Activated CD4-positive, alpha-beta T cell treated with anti-CD3 and anti-CD28 coated beads, Interleukin-2, amount 10 ng/mL, durations not matched to agents 24 days and 14 days (primary cell): ENCODE measurements around the gene TEN1. TPM values are rescaled to one million over a fixed set of nuclear protein-coding genes. Genes with fewer than 3 reads are reported as not detected.

ENCODE experiments used
- DNase-seq: peaks from one replicate; pipeline ENCODE4 v3.0.0; 2022
- H3K27ac Mint-ChIP-seq: one replicate; pipeline ENCODE4 v1.8.0; 2022; ENCODE audit warnings: mild to moderate bottlenecking, mixed read lengths
- H3K27me3 Mint-ChIP-seq: one replicate; pipeline ENCODE4 v1.8.0; 2022; ENCODE audit warnings: mixed read lengths
- H3K36me3 Mint-ChIP-seq: one replicate; pipeline ENCODE4 v1.8.0; 2022; ENCODE audit warnings: low read depth, mild to moderate bottlenecking, mixed read lengths
- H3K4me1 Mint-ChIP-seq: one replicate; pipeline ENCODE4 v1.8.0; 2021; ENCODE audit warnings: mixed read lengths
- H3K4me3 Mint-ChIP-seq: one replicate; pipeline ENCODE4 v1.8.0; 2022; ENCODE audit warnings: mild to moderate bottlenecking, moderate library complexity, mixed read lengths
- H3K9me3 Mint-ChIP-seq: one replicate; pipeline ENCODE4 v1.8.0; 2021; ENCODE audit warnings: mixed read lengths
- intact Hi-C: fragments of 100-400 bp; cut with micrococcal nuclease; formaldehyde crosslinking; loops from one replicate; pipeline ENCODE4 v1.15.1; 2023
- total RNA-seq: library from RNA; stranded (reverse); gene quantifications from 2 replicates; pipeline ENCODE4 v1.2.3, GENCODE V29; 2022

Gene TEN1
- total RNA-seq, 1 donor from 2014 or later: 9.7 TPM

- no peak overlapping the region for H3K27ac Mint-ChIP-seq
- no peaks in the 10 kb centered on the region for H3K9me3 Mint-ChIP-seq
- DNase-seq: no peak
- intact Hi-C loops: no loop called here
- H3K4me1 Mint-ChIP-seq: peaks cover 4% of the 10 kb centered on the region
- H3K4me3 Mint-ChIP-seq: no peak overlapping the region
- no peaks in the 10 kb centered on the region for H3K27me3 Mint-ChIP-seq
- no peaks in the 10 kb centered on the region for H3K36me3 Mint-ChIP-seq
Observed at GRCh38 chr17:76018801-76019200, 39.8 kb downstream of the TEN1 start.

GRCh38 chr17:76019833-76020467, 40.9 kb downstream of the TEN1 start:
- DNase-seq: no peak
- no peaks in the 10 kb centered on the region for H3K36me3 Mint-ChIP-seq
- intact Hi-C loops: no loop called here
- H3K27me3 Mint-ChIP-seq: no peaks in the 10 kb centered on the region
- no peaks in the 10 kb centered on the region for H3K9me3 Mint-ChIP-seq
- no peak overlapping the region for H3K27ac Mint-ChIP-seq
- no peak overlapping the region for H3K4me3 Mint-ChIP-seq
- no peaks in the 10 kb centered on the region for H3K4me1 Mint-ChIP-seq

GRCh38 chr17:76022285-76022684, 43.2 kb downstream of the TEN1 start:
- no peak for DNase-seq
- Mint-ChIP-seq H3K4me1 (no peaks in the 10 kb centered on the region), H3K9me3 (no peaks in the 10 kb centered on the region), H3K27ac (no peak overlapping the region), H3K36me3 (no peaks in the 10 kb centered on the region), H3K4me3 (no peak overlapping the region), H3K27me3 (no peaks in the 10 kb centered on the region)
- intact Hi-C loops: no loop called here

GRCh38 chr17:76022973-76023899, 44.2 kb downstream of the TEN1 start:
- no peak for DNase-seq

DNA sequence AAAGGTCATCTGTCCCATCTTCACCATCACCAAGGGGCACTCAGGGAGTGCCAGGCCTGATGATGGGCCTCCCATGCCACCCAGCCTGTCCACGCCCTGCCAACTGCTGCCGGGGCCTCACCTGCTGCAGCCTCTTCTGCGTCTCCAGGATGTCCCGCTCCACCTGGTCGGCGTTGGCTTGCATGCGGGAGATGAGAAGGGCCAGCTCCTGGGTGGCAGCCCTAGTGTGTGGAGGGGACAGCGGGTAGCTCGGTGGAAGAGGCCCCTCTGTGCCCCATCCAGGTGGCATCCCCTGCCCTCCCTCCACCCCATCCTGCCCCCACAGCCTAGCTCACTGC, 44.8 kb downstream of the TEN1 start:
- intact Hi-C loops: no loop called here
- Mint-ChIP-seq H3K4me3 (no peak overlapping the region), H3K9me3 (no peaks in the 10 kb centered on the region), H3K36me3 (no peaks in the 10 kb centered on the region), H3K27me3 (no peaks in the 10 kb centered on the region), H3K4me1 (no peaks in the 10 kb centered on the region), H3K27ac (no peak overlapping the region)
- no peak for DNase-seq

More at GRCh38 chr17:76022973-76023899, 44.2 kb downstream of the TEN1 start:
- intact Hi-C loops: no loop called here
- Mint-ChIP-seq H3K27ac (no peak overlapping the region), H3K4me3 (no peak overlapping the region), H3K9me3 (no peaks in the 10 kb centered on the region), H3K27me3 (no peaks in the 10 kb centered on the region), H3K4me1 (no peaks in the 10 kb centered on the region), H3K36me3 (no peaks in the 10 kb centered on the region)

DNA sequence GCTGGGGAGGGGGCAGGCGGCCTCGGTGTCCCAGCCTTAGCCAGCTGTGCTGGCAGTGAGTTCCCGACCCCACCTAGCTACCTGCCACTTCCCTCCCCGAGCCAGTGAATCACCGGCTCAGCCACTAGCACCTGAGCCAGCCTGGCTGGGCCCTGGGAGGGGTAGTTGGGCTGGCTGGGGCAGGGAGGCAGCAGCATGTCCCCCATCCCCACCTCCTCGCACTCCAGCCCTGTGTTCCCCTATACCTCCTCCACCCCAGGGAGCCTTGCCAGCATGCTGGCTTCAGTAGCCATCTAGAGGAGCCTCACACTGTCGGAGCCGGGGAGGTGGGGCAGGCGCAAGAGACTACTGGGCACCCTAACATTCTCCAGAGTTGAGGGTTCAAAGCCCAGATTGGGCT, 45.3 kb downstream of the TEN1 start:
- no peaks in the 10 kb centered on the region for H3K36me3 Mint-ChIP-seq
- no peaks in the 10 kb centered on the region for H3K9me3 Mint-ChIP-seq
- DNase-seq: no peak
- H3K27ac Mint-ChIP-seq: no peak overlapping the region
- no peaks in the 10 kb centered on the region for H3K27me3 Mint-ChIP-seq
- H3K4me1 Mint-ChIP-seq: peaks cover 5% of the 10 kb centered on the region
- intact Hi-C loops: no loop called here
- no peak overlapping the region for H3K4me3 Mint-ChIP-seq

GRCh38 chr17:76025294-76025693, 46.3 kb downstream of the TEN1 start:
- no peak for DNase-seq
- Mint-ChIP-seq H3K4me3 (no peak overlapping the region), H3K27me3 (no peaks in the 10 kb centered on the region), H3K27ac (no peak overlapping the region), H3K4me1 (peaks cover 10% of the 10 kb centered on the region), H3K36me3 (no peaks in the 10 kb centered on the region), H3K9me3 (no peaks in the 10 kb centered on the region)
- intact Hi-C loops: no loop called here

DNA sequence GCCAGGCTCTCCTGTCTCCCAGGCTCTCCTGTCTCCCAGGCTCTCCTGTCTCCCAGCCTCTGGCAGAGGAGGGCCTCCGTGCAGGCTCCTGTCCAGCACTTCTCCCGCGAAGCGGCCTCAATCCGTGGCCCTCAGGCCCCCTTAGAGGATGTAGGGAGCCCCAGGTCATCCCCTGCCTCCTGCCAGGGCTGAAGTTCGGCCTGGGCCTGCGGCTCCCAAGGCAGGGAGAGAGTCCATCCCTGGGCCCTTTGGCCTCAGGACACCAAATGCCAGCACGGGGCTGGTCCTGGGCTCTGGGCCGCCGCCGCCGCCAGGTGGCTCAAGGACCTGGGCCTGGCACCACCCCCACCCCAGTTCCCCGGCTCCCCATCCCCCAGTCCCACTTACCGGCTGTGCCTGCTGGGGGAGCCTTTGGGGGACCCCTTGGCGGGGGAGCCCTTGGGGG, 47.7 kb downstream of the TEN1 start:
- intact Hi-C loops: no loop called here
- Mint-ChIP-seq H3K4me3 (no peak overlapping the region), H3K4me1 (peaks cover 10% of the 10 kb centered on the region), H3K9me3 (no peaks in the 10 kb centered on the region), H3K27me3 (no peaks in the 10 kb centered on the region), H3K27ac (no peak overlapping the region), H3K36me3 (no peaks in the 10 kb centered on the region)
- no peak for DNase-seq

GRCh38 chr17:76027159-76027839, 48.3 kb downstream of the TEN1 start, which contains the start of gene EVPL:
Gene EVPL, minus strand, starts transcription at chr17:76027306. Its CDS starts 108 bp downstream, at chr17:76027198.
- no peaks in the 10 kb centered on the region for H3K36me3 Mint-ChIP-seq

DNA sequence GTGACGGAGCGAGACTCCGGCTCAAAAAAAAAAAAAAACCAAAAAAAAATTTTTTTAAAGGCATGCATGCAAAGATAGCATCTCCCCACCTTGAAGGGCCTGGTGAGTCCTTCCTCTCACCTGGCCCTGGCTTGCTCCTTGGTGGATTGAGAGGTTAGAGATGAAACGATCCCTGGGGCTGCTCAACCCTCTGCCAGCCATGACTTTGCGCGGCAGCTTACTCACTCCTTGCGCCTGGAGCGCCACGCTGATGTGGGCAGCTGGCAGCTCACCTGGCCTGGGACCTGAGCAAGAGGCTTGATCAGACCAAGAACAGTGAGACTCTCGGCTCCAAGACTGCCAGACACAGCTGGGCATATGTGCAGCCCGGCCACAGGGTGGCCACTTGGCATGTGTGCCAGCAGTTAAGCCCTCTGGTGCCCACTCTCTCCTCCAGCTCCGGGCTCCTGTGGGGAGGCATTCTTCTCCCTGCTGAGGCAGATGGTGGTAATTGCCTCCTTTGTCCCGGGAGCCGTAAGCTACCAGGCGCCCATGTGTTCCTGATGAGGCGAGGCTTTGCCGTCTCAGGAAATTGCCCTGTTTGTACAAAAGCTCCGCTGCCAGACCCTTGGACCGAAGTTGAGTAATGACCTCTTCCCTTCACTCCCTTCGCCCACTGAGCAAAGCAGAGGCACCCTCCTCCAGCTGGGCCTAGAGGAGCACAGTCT, 53.2 kb downstream of the TEN1 start:
- peaks cover 14% of the 10 kb centered on the region for H3K4me1 Mint-ChIP-seq
- peaks cover 3% of the 10 kb centered on the region for H3K36me3 Mint-ChIP-seq
- H3K9me3 Mint-ChIP-seq: no peaks in the 10 kb centered on the region
- no peak for DNase-seq
- H3K27ac Mint-ChIP-seq: no peak overlapping the region
- no peaks in the 10 kb centered on the region for H3K27me3 Mint-ChIP-seq
- H3K4me3 Mint-ChIP-seq: no peak overlapping the region
- intact Hi-C loops: no loop called here

More at GRCh38 chr17:76027159-76027839, 48.3 kb downstream of the TEN1 start, which contains the start of gene EVPL:
- Mint-ChIP-seq H3K4me3 (no peak within 1 kb of the TSS), H3K27ac (no peak within 1 kb of the TSS), H3K4me1 (peaks cover 10% of the 10 kb centered on the region), H3K9me3 (no peaks in the 10 kb centered on the region), H3K27me3 (no peaks in the 10 kb centered on the region)
- DNase-seq: no peak
- intact Hi-C loops: no loop called here

DNA sequence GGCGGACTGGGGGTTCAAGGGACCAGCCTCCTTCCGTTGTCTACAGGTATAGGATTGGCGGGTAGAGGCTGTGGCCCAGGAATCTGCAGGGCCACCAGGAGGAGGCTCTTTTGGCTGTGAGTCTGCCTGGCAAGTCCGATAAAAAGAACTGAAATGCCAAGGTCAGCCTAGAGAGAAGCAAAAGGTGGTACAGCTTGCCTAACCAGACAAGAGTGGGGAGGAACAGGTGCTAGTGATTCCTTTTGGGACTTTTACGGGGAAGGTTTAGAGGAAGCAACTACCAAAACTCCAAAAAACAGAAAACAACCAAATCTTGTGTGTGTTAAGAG, 53.7 kb downstream of the TEN1 start:
- H3K9me3 Mint-ChIP-seq: no peaks in the 10 kb centered on the region
- DNase-seq: no peak
- H3K4me3 Mint-ChIP-seq: no peak overlapping the region
- H3K36me3 Mint-ChIP-seq: peaks cover 6% of the 10 kb centered on the region
- H3K27me3 Mint-ChIP-seq: no peaks in the 10 kb centered on the region
- intact Hi-C loops: no loop called here
- H3K27ac Mint-ChIP-seq: no peak overlapping the region
- peaks cover 14% of the 10 kb centered on the region for H3K4me1 Mint-ChIP-seq

- Mint-ChIP-seq H3K27ac (no peak overlapping the region), H3K27me3 (no peaks in the 10 kb centered on the region), H3K4me3 (no peak overlapping the region), H3K36me3 (peaks cover 9% of the 10 kb centered on the region), H3K4me1 (peaks cover 14% of the 10 kb centered on the region), H3K9me3 (no peaks in the 10 kb centered on the region)
- no peak for DNase-seq
- intact Hi-C loops: no loop called here
Observed at GRCh38 chr17:76033139-76033538, 54.1 kb downstream of the TEN1 start.

DNA sequence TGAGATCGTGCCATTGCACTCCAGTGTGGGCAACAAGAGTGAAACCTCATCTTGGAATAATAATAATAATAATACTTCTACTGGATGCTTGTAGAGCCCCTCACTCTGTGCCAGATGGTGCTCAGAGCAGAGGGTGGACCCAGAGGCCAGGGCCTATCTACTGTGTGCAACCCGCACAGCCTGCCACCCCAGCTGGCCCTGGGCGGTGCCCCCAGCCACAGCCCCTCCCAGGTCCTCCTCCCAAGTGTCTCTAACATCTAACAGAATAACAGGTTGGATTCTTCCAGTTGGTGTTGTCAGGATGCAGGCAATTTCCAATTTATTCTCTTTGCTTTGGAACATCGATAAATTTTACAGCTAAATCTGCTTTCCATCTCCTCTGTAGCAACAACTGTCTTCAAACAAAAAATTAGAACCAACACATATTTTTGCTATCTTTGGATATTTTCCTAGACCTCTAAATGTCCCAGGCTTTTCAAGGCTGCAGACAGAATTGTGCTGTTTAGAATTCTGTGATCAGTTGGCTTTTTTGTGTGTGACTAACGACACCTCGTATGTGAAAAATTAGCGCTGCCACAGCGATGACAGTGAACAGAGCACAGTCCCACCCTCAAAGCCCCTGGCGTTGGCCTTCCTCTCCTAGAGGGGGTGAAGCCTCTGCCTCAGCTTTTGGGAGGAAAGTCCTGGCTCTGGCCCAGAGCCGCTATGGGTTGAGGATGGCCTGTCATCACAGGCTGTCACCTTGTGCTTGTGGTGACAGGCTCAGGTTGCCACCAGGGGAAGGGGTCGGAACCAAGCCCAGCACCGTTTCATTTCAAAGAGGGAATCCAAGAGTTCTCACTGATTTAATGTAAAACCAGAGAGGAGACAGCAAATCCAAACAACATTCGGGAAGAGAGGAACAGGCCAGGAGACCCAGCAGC, 55.6 kb downstream of the TEN1 start:
- no peaks in the 10 kb centered on the region for H3K9me3 Mint-ChIP-seq
- H3K27me3 Mint-ChIP-seq: no peaks in the 10 kb centered on the region
- no peak overlapping the region for H3K4me3 Mint-ChIP-seq
- H3K4me1 Mint-ChIP-seq: peaks cover 8% of the 10 kb centered on the region
- DNase-seq: no peak
- intact Hi-C loops: no loop called here
- peaks cover 24% of the 10 kb centered on the region for H3K36me3 Mint-ChIP-seq
- H3K27ac Mint-ChIP-seq: no peak overlapping the region
